Measurements from ENCODE around the gene PPIAL4G.
"Not testable (repeated sequence)": the region's sequence is repeated elsewhere in the genome, so short reads cannot be mapped to it uniquely, and the experiment has no call there.

GRCh38 chr1:148481134-148481533, 2.0 kb downstream of the PPIAL4G start:
- not testable (repeated sequence) for TF ChIP-seq CTCF (IDR thresholded peaks at IDR 0.05; ENCODE audit: insufficient read depth, low read length, poor library complexity, severe bottlenecking); EZH2phosphoT487 (conservative IDR thresholded peaks at IDR 0.05; ENCODE audit: low read length)
